Nephron progenitor cell (in vitro differentiated cells): ENCODE measurements around the gene CHIA.

Experiments
- DNase-seq: peaks from one replicate; pipeline ENCODE4 v3.0.0; 2021
- H3K27ac Mint-ChIP-seq: 2 replicates; pipeline ENCODE4 v1.8.0; 2021; ENCODE audit warnings: mild to moderate bottlenecking, moderate library complexity, mixed read lengths
- H3K27me3 Mint-ChIP-seq: 2 replicates; pipeline ENCODE4 v1.8.0; 2021; ENCODE audit warnings: mild to moderate bottlenecking, low read depth, mixed read lengths; ENCODE audit not compliant: poor library complexity
- H3K36me3 Mint-ChIP-seq: 2 replicates; pipeline ENCODE4 v1.8.0; 2021; ENCODE audit warnings: low read depth, mixed read lengths
- H3K4me1 Mint-ChIP-seq: 2 replicates; pipeline ENCODE4 v1.8.0; 2021; ENCODE audit warnings: mixed read lengths
- H3K4me3 Mint-ChIP-seq: 2 replicates; pipeline ENCODE4 v1.8.0; 2021; ENCODE audit warnings: mild to moderate bottlenecking, moderate library complexity, mixed read lengths
- H3K9me3 Mint-ChIP-seq: 2 replicates; pipeline ENCODE4 v1.8.0; 2021; ENCODE audit warnings: mild to moderate bottlenecking, moderate library complexity, mixed read lengths
- TF ChIP-seq, protein P1 (sequence below): fragments of 200-600 bp; sonication (generic); IDR thresholded peaks from 2 replicates; pipeline ENCODE4 v1.5.0; 2021; ENCODE audit warnings: antibody characterized with exemption

Gene CHIA

DNA sequence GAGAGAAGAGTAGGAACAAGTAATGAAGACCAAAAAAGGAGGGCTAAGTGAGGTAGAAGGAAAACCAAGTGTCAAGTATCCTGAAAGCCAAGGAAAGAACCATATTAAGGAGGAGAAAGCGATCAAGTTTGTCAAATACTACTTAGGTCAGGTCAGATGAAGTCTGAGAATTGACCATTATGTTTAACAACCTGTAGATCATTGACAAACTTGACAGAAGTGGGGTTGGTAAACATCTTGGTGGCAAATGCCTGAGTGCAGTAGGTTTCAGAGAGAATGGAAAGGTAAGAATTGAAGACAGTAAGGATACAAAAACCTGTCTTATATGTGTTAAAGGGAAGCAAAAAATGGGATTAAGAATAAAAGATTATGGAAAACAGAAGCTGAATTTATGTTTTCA, 3.7 kb upstream of the CHIA start:
- Mint-ChIP-seq H3K27ac (no peak overlapping the region), H3K4me3 (no peak overlapping the region)

DNA sequence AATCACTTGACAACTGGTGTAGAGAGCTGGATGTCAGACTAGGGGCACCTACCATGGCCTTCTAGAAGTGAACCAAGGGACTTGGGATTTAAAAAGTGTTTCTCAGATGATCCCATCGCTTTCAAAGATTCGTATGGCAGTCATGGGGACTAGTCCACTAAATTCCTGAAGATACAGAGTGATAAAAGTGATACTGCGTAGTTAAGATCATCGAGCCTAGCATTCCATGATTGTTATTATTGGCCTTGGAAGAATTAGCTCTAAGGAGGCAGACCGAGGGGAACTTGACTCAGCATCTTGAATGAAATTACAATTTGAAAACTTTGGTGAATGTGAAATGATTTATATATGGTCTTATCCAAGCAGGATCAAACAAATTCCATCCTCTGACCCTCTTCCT, 1.3 kb upstream of the CHIA start:
- H3K27me3 Mint-ChIP-seq, result peaks cover 6% of the 10 kb centered on the region
- H3K27ac Mint-ChIP-seq, result no peak overlapping the region
- TF ChIP-seq, protein P1, sequence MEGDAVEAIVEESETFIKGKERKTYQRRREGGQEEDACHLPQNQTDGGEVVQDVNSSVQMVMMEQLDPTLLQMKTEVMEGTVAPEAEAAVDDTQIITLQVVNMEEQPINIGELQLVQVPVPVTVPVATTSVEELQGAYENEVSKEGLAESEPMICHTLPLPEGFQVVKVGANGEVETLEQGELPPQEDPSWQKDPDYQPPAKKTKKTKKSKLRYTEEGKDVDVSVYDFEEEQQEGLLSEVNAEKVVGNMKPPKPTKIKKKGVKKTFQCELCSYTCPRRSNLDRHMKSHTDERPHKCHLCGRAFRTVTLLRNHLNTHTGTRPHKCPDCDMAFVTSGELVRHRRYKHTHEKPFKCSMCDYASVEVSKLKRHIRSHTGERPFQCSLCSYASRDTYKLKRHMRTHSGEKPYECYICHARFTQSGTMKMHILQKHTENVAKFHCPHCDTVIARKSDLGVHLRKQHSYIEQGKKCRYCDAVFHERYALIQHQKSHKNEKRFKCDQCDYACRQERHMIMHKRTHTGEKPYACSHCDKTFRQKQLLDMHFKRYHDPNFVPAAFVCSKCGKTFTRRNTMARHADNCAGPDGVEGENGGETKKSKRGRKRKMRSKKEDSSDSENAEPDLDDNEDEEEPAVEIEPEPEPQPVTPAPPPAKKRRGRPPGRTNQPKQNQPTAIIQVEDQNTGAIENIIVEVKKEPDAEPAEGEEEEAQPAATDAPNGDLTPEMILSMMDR, result no peak
- no peaks in the 10 kb centered on the region for H3K9me3 Mint-ChIP-seq
- no peak overlapping the region for H3K4me3 Mint-ChIP-seq
- H3K4me1 Mint-ChIP-seq, result no peaks in the 10 kb centered on the region
- H3K36me3 Mint-ChIP-seq, result no peaks in the 10 kb centered on the region
- no peak for DNase-seq

More for the DNA sequence above, 3.7 kb upstream of the CHIA start:
- TF ChIP-seq, protein P1, result no peak
- H3K4me1 Mint-ChIP-seq, result no peaks in the 10 kb centered on the region
- no peak for DNase-seq
- H3K36me3 Mint-ChIP-seq, result no peaks in the 10 kb centered on the region
- H3K27me3 Mint-ChIP-seq, result peaks cover 11% of the 10 kb centered on the region
- no peaks in the 10 kb centered on the region for H3K9me3 Mint-ChIP-seq

DNA sequence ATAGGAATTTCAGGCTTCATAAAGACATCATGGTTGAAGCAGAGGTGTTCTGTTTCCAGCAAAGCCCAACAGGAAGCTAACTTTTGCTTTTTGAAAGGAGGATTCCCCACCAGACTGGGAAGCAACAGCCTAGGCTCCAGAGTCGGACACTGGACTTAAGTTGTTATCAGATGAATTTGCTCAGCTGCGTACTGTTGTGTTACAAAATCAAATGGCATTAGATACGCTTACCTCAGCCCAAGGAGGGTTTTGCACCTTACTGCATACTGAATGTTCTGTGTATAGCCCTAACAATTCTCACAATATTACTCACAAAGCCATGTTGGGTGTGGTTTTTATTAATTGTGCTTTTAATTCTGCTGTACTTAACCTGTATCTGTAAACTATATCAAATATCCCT, 547 bp upstream of the CHIA start:
- no peaks in the 10 kb centered on the region for H3K9me3 Mint-ChIP-seq
- DNase-seq, result no peak
- no peaks in the 10 kb centered on the region for H3K4me1 Mint-ChIP-seq
- H3K4me3 Mint-ChIP-seq, result no peak overlapping the region
- TF ChIP-seq, protein P1, result no peak
- peaks cover 6% of the 10 kb centered on the region for H3K27me3 Mint-ChIP-seq
- H3K27ac Mint-ChIP-seq, result no peak overlapping the region
- H3K36me3 Mint-ChIP-seq, result no peaks in the 10 kb centered on the region

DNA sequence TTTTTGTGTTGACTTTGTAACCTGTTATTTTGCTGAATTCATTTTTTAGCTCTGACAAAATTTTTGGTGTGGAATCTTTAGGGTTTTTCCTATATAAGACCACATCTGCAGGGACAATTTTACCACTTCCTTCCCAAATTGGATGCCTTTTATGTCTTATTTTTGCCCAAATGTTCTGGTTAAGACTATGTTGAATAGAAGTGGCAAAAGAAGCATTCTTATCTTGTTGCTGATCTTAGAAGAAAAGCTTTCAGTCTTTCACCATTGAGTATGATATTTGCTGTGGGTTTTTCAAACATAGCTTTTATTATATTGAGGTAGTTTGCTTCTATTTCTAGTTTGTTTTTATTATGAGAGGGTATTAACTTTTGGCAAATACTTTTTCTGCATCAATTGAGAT, 3.7 kb downstream of the CHIA start:
- H3K4me1 Mint-ChIP-seq, result no peaks in the 10 kb centered on the region
- no peak for DNase-seq
- H3K27me3 Mint-ChIP-seq, result peaks cover 16% of the 10 kb centered on the region
- H3K27ac Mint-ChIP-seq, result no peak overlapping the region
- TF ChIP-seq, protein P1, result no peak
- H3K36me3 Mint-ChIP-seq, result no peaks in the 10 kb centered on the region
- H3K4me3 Mint-ChIP-seq, result no peak overlapping the region
- peaks cover 25% of the 10 kb centered on the region for H3K9me3 Mint-ChIP-seq

DNA sequence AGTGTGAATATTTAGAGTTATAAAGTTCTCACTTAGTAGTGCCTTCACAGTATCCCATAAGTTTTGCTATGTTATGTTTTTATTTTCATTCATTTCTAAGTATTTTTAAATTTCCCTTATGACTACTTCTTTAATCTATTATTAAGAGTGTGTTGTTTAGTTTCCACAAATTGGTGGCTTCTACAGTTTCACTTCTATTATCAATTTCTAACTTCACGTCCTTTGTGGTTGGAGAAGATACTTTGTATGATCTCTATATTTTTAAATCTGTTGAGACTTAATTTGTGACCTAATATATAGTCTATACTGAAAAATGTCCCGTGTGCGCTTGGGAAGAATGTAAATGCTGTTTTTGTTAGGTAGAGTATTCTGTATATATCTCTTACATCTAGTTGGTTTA, 11.7 kb downstream of the CHIA start:
- DNase-seq, result no peak
- Mint-ChIP-seq H3K27me3 (peaks cover 14% of the 10 kb centered on the region), H3K27ac (no peak overlapping the region), H3K4me3 (no peak overlapping the region), H3K9me3 (peaks cover 54% of the 10 kb centered on the region), H3K36me3 (no peaks in the 10 kb centered on the region), H3K4me1 (no peaks in the 10 kb centered on the region)
- TF ChIP-seq, protein P1, result no peak

DNA sequence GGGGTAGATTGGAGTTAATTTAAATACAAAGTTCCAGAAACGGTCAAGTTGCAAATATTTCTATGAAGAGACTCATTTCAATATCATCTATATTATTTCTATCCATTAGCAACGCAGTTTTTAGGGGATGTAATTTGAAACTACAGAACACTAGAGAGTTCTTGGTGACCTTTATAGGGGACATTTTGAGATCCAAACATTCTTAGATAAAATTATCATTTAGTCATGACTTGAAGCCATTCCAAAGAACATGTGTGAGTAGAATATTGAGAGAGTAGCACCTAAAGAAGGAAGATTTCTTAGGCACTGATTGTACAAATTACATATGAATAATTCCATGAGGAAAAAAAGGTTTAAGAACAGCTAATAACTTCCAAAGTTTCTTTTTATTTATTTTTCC, 19.0 kb downstream of the CHIA start:
- peaks cover 3% of the 10 kb centered on the region for H3K27me3 Mint-ChIP-seq
- peaks cover 7% of the 10 kb centered on the region for H3K9me3 Mint-ChIP-seq
- no peak overlapping the region for H3K4me3 Mint-ChIP-seq
- no peaks in the 10 kb centered on the region for H3K4me1 Mint-ChIP-seq
- no peaks in the 10 kb centered on the region for H3K36me3 Mint-ChIP-seq
- no peak for DNase-seq
- TF ChIP-seq, protein P1, result no peak
- no peak overlapping the region for H3K27ac Mint-ChIP-seq
